ENCODE data around the gene EPX. TPM values are rescaled to one million over a fixed set of nuclear protein-coding genes. Genes with fewer than 3 reads are reported as not detected.

The EPX gene
- total and polyA plus RNA-seq, 2 donors from 2014 or later, result 0.19 TPM; not detected in 1

- Histone ChIP-seq H3K27me3 (ENCODE audit: control insufficient read depth, insufficient read depth, low read length) (peaks cover 7% of the 10 kb centered on the region), H3K4me3 (ENCODE audit: low read length in 3 of 3) (no peak overlapping the region), H3K36me3 (ENCODE audit: control insufficient read depth in 2 of 3, insufficient read depth in 3 of 3, low read length in 3 of 3) (no peaks in the 10 kb centered on the region), H3K9me3 (ENCODE audit: control insufficient read depth in 2 of 3, insufficient read depth in 1 of 3, low read length in 3 of 3) (no peaks in the 10 kb centered on the region), H3K4me1 (ENCODE audit: control insufficient read depth in 2 of 3, insufficient read depth in 2 of 3, low read depth in 1 of 3, low read length in 3 of 3) (peaks cover 0 to 2% (median 0%) of the 10 kb centered on the region in 3 donors), H3K27ac (ENCODE audit: low read depth in 2 of 2, low read length in 2 of 2) (no peak overlapping the region), H3K9ac (ENCODE audit: low read length in 3 of 3) (no peak overlapping the region)
- FAIRE-seq, result no peak
- no peak for DNase-seq
- intact Hi-C loops (cut with DNase I), result no loop called here
- TF ChIP-seq CTCF (IDR thresholded peaks at IDR 0.05; ENCODE audit: borderline replicate concordance, extremely low read depth, insufficient read depth), result no peak
Observed at GRCh38 chr17:58253082-58253481, 60.6 kb downstream of the EPX start.

Other genes starting within 250 kb of the EPX start
- 52.3 TPM for gene CUEDC1, start 237.3 kb upstream of the EPX start, total RNA-seq
- gene CUEDC1, start 237.3 kb upstream of the EPX start, polyA plus RNA-seq (ENCODE audit: insufficient read depth, low read depth, low replicate concordance), result 33.0 TPM
- 92.5 TPM for gene VEZF1, start 204.5 kb upstream of the EPX start, total RNA-seq
- gene VEZF1, start 204.5 kb upstream of the EPX start, polyA plus RNA-seq (ENCODE audit: insufficient read depth, low read depth, low replicate concordance), result 26.0 TPM
- 177 TPM for gene SRSF1, start 185.5 kb upstream of the EPX start, total RNA-seq
- gene SRSF1, start 185.5 kb upstream of the EPX start, polyA plus RNA-seq (ENCODE audit: insufficient read depth, low read depth, low replicate concordance), result 69.8 TPM
- gene DYNLL2, start 109.3 kb upstream of the EPX start, total RNA-seq, result 43.2 TPM
- gene DYNLL2, start 109.3 kb upstream of the EPX start, polyA plus RNA-seq (ENCODE audit: insufficient read depth, low read depth, low replicate concordance), result 59.7 TPM
- gene OR4D1, start 44.3 kb upstream of the EPX start, total RNA-seq, result 0.06 TPM
- gene OR4D1, start 44.3 kb upstream of the EPX start, polyA plus RNA-seq (ENCODE audit: insufficient read depth, low read depth, low replicate concordance), result not detected
- not detected for gene OR4D2, start 25.7 kb upstream of the EPX start, total RNA-seq
- gene OR4D2, start 25.7 kb upstream of the EPX start, polyA plus RNA-seq (ENCODE audit: insufficient read depth, low read depth, low replicate concordance), result not detected
- 25.6 TPM for gene MKS1, start 26.5 kb downstream of the EPX start, total RNA-seq
- 17.2 TPM for gene MKS1, start 26.5 kb downstream of the EPX start, polyA plus RNA-seq (ENCODE audit: insufficient read depth, low read depth, low replicate concordance)
- gene LPO, start 45.9 kb downstream of the EPX start, total RNA-seq, result not detected
- gene LPO, start 45.9 kb downstream of the EPX start, polyA plus RNA-seq (ENCODE audit: insufficient read depth, low read depth, low replicate concordance), result not detected
- gene MPO, start 88.2 kb downstream of the EPX start, total RNA-seq, result 0.47 TPM
- gene MPO, start 88.2 kb downstream of the EPX start, polyA plus RNA-seq (ENCODE audit: insufficient read depth, low read depth, low replicate concordance), result not detected
- 30.6 TPM for gene TSPOAP1, start 136.1 kb downstream of the EPX start, total RNA-seq
- 12.5 TPM for gene TSPOAP1, start 136.1 kb downstream of the EPX start, polyA plus RNA-seq (ENCODE audit: insufficient read depth, low read depth, low replicate concordance)
- 60.5 TPM for gene SUPT4H1, start 159.5 kb downstream of the EPX start, total RNA-seq
- gene SUPT4H1, start 159.5 kb downstream of the EPX start, polyA plus RNA-seq (ENCODE audit: insufficient read depth, low read depth, low replicate concordance), result 129 TPM
- 9.5 TPM for gene RNF43, start 224.8 kb downstream of the EPX start, total RNA-seq
- gene RNF43, start 224.8 kb downstream of the EPX start, polyA plus RNA-seq (ENCODE audit: insufficient read depth, low read depth, low replicate concordance), result 7.8 TPM

All from kidney (tissue), 14 donors.